GM18951 (cell line): Measurements from ENCODE around the gene NAA25.
A peak's percentile ranks its signal among the peaks of the same experiment; 100 is the strongest.
"Not testable (repeated sequence)": the region's sequence is repeated elsewhere in the genome, so short reads cannot be mapped to it uniquely, and the experiment has no call there.

Experiments used
- POLR2A ChIP-seq: IDR thresholded peaks from 4 replicates; pipeline ENCODE4 v1.6.1; 2011; ENCODE audit warnings: mild to moderate bottlenecking; ENCODE audit not compliant: insufficient read length, insufficient read depth; ENCODE audit errors: extremely low read depth
- in situ Hi-C: fragments of 300-500 bp; cut with MboI; formaldehyde crosslinking; loops from one replicate; pipeline ENCODE4 v1.12.0; 2022; ENCODE audit warnings: low sequenced_read_pairs, mixed read lengths, inconsistent platforms; ENCODE audit not compliant: unreplicated experiment

Gene NAA25

DNA sequence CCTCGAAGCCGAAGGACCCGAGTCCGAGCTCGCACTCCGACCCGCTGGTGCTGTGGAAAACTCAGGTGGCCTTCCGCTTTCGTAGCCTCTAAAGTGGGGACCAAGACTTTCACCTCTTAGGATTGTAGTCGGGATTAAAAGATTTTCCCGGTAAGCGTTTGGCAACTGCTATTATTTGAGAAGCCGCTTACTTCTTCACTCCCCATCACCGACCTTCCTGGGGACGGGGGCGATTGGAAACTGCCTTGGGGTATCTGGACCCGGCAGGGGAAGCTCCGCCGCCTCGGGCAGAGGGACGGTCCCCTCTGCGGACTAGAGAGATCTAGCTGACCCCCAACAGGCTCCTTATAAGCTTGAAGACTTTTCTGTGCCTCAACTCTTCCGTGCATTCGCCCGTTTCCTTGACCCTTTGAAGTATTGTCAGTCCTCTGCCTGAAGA lies 17.4 kb upstream of the NAA25 start:
- in situ Hi-C loops = no loop called here
- no peak for TF ChIP-seq POLR2A

DNA sequence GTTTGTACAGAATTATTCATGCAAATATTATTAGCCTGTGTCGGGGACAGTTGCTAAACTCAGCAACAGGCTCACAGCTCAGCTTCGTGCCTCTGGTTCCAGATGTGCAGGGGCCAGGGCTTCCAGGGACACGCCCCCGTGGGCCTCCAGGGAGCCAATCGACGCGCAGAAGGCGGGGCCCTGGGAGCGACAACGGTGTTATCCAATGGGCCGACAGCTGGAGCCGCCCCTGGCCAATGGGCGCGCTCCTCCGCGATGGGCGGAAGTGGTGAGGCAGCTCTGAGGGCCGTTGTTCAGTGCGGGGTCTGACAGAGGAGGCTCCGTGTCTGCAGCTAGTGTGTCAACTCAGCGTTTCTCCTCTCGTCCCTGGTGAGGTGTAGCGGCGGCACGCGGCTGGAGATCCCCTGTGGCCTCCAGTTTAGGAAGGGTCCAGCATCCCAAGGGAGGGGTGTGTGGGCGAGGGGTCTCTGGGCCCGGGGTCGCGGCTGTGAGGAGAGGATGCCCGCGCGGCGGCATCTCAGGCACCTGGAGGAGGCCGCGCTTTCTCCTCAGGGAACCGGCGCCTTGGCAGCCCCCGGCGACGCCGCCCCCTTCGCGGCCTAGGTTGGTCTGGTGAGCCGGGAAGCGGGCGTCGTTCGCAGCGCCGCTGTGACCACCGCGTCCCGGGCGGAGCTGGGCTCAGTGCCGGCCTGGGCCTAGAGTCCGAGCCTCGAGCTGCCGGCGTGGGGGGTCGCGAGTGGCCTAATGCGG lies 16.8 kb upstream of the NAA25 start, which contains the start of gene TRAFD1:
TSS of gene TRAFD1 (plus strand) at position 311 of the 750 bp plus-strand sequence. CDS start 4,963 bp downstream, outside the sequence.
- peak; percentile 99 for TF ChIP-seq POLR2A
- in situ Hi-C loops = no loop called here

GRCh38 chr12:112124918-112125249 lies 16.3 kb upstream of the NAA25 start:
- in situ Hi-C loops = no loop called here
- TF ChIP-seq POLR2A = no peak

DNA sequence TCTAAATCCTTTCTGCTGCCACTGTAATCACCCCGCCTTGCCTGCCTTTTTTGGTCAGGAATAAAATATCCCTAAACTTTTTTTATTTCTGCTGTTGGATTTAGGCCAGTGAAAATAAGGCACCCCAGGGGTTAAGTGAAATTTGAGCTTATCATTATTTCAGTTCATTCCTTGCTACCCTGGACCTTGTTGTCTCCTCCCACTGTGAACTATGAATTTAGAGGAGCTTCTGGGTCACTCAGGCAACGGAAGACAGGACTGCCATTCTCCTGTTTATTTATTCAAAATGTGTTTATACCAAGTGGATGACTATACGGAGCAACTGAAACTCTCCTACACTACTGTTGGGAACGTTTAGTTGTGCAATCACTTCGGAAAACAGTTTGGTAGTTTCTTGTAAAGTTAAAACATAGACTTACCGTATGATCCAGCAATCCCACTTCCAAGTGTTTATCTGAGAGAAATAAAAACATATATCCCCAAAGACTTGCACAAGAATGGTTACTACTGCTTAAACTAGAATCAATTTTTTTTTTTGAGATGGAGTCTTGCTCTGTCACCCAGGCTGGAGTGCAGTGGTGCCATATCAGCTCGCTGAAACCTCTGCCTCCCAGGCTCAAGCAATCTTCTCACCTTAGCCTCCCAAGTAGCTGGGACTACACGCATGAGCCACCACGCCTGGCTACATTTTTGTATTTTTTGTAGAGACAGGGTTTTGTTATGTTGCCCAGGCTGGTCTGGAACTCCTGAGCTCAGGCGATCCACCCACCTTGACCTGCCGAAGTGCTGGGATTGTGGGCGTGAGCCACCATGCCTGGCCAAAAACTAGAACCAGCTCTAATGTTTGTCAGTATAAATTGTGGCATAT lies 14.5 kb upstream of the NAA25 start:
- TF ChIP-seq POLR2A = no peak
- in situ Hi-C loops = no loop called here

DNA sequence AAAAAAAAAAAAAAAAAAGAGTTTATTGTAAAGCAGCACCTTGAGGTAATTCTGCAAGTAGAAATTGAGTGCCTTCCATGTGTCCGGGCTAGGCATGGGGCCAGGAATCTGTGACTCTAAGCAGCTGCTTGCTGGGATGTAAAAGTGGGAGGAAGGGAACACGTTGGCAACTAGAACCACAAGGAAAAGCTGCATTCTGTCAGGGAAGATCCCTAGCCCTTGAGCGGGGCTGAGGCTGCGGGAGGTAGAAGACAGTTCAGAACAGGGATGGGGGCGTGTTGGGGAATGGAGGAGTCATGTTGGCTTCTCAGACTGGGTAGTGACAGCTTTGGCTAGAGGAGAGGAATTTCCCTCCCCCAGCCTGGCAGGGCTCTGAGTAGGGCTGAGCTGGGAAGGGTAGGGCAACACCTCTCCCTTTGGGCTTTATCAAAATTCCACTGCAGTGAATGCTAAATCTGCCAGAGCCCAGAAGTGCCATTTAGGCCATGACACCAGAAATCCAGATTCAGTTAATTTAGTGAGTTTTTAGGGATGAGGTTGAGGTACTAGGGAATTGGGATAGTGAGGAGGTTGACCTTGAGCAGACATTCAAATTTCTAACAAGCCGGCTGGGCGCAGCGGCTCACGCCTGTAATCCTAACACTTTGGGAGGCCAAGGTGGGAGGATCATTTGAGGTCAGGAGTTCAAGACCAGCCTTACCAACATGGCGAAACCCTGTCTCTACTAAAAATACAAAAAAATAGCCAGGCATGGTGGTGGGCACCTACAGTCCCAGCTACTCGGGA lies 13.4 kb upstream of the NAA25 start:
- in situ Hi-C loops = no loop called here
- TF ChIP-seq POLR2A = no peak

DNA sequence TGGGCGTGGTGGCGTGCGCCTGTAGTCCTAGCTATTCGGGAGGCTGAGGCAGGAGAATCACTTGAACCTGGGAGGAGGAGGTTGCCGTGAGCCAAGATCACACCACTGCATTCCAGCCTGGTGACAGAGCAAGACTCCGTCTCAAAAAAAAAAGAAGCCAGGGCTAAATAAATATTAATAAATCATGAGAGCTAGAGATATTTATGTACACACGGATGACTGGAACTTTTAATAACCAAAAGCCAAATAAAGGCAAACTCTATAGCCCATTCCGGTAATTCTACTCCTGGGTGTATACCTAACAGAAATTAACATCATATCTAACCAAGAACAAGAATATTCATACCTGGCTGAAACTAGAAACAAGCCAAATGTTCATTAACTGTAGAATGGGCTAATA lies 9.1 kb upstream of the NAA25 start:
- in situ Hi-C loops = no loop called here
- TF ChIP-seq POLR2A = no peak

DNA sequence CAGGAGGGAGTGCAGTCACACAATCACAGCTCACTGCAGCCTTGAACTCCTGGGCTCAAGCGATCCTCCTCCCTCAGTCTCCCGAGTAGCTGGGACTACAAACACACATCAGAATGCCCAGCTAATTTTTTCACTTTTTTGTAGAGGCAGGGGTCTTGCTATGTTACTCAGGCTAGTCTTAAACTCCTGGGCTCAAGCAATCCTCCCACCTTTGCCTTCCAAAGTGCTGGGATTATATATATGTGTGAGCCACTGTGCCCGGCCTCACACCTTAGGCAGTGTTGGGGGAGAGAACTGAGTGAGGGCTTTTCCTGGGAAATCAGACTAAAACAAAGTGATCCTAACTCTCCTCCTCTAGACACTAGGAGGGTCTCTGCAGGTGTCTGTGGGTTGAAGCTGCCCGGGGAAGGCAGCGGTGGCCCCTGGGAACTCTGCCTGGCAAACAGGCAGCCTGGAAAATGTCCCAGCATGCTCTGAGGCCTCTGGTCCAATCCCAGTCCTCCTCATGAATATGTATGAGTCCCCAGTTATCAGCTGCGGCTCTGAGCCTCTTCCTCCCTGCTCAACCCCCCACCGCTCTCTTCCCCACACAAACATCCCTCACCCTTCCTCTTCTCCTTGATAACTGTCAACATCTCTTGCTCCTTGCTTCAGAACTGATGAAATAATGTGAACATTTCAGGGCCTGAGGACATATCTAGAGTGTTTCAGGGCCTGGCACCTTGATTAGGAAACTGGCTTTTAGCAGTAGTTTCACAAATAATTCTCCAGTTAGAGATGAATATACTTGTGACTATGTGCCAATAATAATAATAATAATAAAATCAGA lies 7.9 kb upstream of the NAA25 start:
- peak; percentile 48 for TF ChIP-seq POLR2A
- in situ Hi-C loops = no loop called here

DNA sequence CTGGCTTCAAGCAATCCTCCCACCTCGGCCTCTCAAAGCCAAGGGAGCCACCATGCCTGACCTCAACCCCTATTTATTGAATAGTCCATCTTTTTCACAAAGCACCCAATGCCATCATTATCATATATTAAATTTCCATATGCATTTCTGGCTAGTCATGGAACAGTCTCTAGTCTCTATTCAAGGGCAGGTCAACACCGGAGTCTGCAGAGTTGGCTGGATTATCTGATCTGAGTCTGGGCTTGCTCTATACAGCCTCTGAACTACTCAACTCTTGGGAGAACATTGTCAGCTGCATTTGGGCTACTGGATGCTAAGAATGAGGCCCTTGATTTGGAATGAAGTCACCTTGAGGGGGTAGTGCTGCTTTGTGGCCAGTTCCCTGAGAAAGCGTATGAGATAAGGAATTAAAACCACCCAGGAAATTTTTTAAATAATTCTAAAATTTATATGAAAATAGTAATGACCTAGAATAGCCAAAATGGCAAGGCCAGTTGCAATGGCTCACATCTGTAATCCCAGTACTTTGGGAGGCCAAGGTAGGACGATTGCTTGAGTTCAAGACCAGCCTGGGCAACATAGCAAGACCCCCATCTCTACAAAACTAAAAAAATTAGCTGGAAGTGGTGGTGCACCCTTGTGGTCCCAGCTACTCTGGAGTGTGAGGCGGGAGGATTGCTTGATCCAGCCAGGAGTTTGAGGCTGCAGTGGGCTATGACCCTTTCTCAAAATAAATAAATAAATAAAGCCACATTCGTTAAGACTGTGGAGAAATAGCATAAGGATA lies 6.9 kb upstream of the NAA25 start:
- in situ Hi-C loops = no loop called here
- no peak for TF ChIP-seq POLR2A

- in situ Hi-C loops = no loop called here
- no peak for TF ChIP-seq POLR2A
Measured at GRCh38 chr12:112112409-112113133, 4.0 kb upstream of the NAA25 start.

- no peak for TF ChIP-seq POLR2A
- in situ Hi-C loops = no loop called here
Measured at GRCh38 chr12:112111931-112112330, 3.3 kb upstream of the NAA25 start.

GRCh38 chr12:112110787-112111662 lies 2.4 kb upstream of the NAA25 start:
- in situ Hi-C loops = not testable (repeated sequence)
